HuH-7 (cell line): ENCODE measurements around the gene SLC50A1.

ENCODE experiments used
- DNase-seq: peaks from one replicate; pipeline ENCODE4 v3.0.0; 2011; ENCODE audit warnings: low spot score

SLC50A1 gene

DNA sequence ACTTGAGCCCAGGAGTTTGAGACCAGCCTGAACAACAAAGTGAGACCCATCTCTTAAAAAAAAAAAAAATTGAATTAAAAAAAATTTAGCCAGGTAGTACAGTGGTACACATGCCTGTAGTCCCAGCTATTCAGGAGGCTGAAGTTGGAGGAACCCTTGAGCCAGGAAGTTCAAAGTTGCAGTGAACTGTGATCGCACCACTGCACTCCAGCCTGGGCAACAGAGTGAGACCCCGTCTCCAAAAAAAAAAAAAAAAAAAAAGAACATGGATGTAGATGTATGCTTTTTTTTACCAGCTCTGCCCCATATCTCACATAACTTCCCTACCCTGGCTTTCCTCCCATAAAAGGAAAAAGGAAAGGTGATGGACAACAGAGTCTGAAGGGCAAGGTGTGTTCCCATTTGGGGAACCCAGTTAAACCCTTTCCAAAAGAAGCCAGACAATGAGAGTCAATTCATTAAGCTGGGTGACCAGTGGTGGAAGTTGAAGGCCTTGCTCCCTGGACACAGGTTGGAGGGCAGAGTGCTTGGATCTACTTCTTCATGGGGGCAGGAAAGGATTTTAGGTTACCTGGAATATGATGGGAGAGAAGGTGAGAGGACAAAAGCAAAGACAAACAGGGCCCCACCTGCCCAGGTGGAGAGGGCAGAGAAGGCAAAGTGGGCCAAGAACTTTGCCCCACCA, 34.6 kb downstream of the SLC50A1 start:
- DNase-seq = no peak

DNA sequence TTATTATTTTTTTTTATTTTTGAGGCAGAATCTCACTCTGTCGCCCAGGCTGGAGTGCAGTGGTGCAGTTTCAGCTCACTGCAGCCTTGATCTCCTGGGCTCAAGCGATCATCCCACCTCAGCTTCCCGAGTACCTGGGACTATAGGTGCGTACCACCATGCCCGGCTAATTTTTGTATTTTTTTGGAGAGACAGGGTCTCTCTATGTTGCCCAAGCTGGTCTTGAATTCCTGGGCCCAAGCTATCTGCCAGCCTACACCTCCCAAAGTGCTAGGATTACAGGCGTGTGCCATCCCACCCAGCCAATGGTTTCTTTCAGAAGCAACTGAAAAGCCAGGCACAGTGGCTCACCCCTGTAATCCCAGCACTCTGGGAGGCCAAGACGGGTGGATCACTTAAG, 35.2 kb downstream of the SLC50A1 start:
- DNase-seq = no peak

GRCh38 chr1:155171836-155172731, 36.4 kb downstream of the SLC50A1 start:
- DNase-seq = no peak

- DNase-seq = peak; percentile 99
Observed at GRCh38 chr1:155172732-155173477, 37.3 kb downstream of the SLC50A1 start, which contains the start of gene KRTCAP2. TSS of gene KRTCAP2 (minus strand) at chr1:155173304. CDS start at chr1:155173224, 80 bp downstream.

DNA sequence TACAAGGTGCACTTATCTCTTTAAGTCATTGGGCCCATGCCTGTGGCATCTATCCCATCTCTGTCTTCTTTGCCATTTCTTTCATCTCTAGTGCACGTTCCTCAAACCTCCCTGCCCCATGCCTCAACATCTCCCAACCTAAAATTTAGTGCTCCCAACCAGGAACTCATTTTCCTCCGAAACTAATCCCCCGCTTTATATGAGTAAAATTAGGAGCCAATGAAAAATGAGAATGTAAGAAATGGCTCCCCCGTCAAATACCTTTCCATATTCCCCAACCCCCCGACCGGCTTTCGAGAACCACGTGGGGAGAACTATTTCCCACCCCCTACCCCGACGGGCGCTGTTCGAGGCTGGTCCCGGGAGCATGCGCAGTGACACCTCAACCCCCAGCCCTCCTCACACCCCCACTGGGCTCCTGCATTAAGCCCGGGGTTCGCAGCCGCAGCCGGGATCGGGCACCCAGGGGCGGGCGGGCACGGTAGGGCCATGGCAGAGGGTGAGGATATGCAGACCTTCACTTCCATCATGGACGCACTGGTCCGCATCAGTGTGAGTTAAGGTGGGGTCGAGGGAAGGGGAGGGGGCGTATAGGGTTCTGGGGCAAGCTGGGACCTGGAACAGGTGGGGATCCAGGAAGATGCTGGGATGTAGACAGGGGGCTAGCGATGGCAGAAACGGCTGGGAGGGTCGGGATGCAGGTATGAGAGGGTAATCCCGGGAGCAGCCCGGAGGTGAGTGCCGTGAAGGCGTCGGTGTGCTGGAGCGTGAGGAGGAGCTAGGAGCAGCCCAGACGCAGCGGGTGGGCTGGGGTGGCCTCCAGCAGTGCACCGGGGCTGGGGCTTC, 38.0 kb downstream of the SLC50A1 start, which contains the start of gene TRIM46:
TSS of gene TRIM46 (plus strand) at position 372 of the 846 bp plus-strand sequence. CDS start at position 490, 118 bp downstream.
- DNase-seq = no peak

- no peak for DNase-seq
Observed at GRCh38 chr1:155174324-155175280, 39.0 kb downstream of the SLC50A1 start.

DNA sequence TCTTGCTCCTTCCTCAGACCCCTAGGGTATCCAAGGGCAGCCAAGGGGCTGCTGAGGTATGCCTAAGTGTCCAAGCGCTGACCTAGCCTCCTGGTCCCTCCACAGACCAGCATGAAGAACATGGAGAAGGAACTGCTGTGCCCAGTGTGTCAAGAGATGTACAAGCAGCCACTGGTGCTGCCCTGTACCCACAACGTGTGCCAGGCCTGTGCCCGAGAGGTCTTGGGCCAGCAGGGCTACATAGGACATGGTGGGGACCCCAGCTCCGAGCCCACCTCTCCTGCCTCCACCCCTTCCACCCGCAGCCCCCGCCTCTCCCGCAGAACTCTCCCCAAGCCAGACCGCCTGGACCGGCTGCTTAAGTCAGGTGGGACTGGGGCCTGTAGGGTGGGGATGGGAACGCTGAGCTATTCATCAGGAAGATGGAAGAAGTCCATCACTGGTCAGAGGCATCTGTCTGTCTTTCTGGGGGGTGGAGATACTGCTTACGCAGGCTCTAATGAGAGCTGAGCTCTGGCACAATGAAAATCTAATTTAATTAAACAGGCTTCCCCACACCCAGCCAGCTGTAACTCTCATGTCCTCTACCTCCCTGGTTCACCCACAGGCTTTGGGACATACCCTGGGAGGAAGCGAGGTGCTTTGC, 39.8 kb downstream of the SLC50A1 start:
- DNase-seq = no peak

- DNase-seq = no peak
Observed at GRCh38 chr1:155175927-155176371, 40.3 kb downstream of the SLC50A1 start.

- DNase-seq = peak; percentile 99
Observed at GRCh38 chr1:155176544-155177071, 41.0 kb downstream of the SLC50A1 start.

- DNase-seq = no peak
Observed at GRCh38 chr1:155177192-155177917, 41.7 kb downstream of the SLC50A1 start.

DNA sequence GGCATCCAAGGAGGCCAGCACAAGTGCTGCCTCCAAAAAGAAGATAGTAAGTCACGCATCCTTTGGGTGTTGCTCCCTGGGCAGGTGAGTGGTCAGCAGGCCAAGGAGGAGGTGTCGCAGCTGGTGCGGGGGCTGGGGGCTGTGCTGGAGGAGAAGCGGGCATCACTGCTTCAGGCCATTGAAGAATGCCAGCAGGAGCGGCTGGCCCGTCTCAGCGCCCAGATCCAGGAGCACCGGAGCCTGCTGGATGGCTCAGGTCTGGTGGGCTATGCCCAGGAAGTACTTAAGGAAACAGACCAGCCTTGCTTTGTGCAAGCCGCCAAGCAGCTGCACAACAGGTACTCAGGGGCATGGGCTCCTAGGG, 42.2 kb downstream of the SLC50A1 start:
- no peak for DNase-seq

- DNase-seq = no peak
Observed at GRCh38 chr1:155178441-155179111, 42.9 kb downstream of the SLC50A1 start.

- no peak for DNase-seq
Observed at GRCh38 chr1:155179112-155180031, 43.7 kb downstream of the SLC50A1 start.

DNA sequence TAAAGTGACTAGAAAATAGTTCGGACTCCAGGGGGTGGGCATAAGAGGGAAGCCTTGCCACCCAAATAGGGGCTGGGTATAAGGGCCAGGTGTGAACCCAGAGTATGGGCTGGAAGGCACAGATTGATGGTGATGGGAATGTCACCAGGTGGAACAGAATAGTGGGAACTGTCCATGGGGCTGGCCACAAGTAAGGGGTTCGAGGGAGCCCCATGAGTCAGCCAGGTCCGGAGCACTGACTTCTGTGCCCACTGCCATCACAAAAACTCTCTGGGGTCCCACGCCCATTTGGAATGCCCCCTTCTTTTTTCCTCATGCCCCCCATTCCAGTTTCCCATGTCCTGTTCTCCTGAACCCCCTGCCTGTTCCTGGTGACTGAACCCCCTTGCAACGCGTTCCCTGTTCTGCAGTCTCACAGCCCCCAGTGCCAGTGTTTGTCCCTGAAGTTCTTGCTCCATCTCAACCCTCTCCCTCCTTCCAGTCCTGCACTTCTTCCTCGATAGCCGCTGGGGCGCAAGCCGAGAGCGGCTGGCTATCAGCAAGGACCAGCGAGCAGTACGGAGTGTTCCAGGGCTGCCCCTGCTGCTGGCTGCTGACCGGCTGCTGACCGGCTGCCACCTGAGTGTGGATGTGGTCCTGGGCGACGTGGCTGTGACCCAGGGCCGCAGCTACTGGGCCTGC, 45.9 kb downstream of the SLC50A1 start:
- DNase-seq = no peak

- DNase-seq = no peak
Observed at GRCh38 chr1:155182052-155182550, 46.4 kb downstream of the SLC50A1 start.

DNA sequence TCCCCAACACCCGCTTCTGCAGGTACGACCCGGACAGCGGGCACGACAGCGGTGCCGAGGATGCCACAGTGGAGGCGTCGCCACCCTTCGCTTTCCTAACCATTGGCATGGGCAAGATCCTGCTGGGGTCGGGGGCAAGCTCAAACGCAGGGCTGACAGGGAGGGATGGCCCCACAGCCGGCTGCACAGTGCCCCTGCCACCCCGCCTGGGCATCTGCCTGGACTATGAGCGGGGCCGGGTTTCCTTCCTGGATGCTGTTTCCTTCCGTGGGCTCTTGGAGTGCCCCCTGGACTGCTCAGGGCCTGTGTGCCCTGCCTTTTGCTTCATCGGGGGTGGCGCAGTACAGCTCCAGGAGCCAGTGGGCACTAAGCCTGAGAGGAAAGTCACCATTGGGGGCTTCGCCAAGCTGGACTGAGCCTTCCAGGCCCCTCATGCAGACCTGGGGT, 48.1 kb downstream of the SLC50A1 start:
- no peak for DNase-seq
